Endothelial cell of umbilical vein (primary cell): ENCODE measurements around the gene SAMD7. TPM values are rescaled to one million over a fixed set of nuclear protein-coding genes. Genes with fewer than 3 reads are reported as not detected.

Experiments used
- BruUV-seq: library from RNA; stranded (reverse); fragments of 400-500 nt; replicated peaks from 2 replicates; lab custom pipeline; 2021; lab: Mats Ljungman, UMichigan
- CTCF ChIA-PET: fragments of 300-600, 350-600 bp; sonication (Branson Sonifier 250); formaldehyde crosslinking; loops from one replicate; lab custom pipeline; 2021; ENCODE audit warnings: antibody characterized with exemption, inconsistent platforms; lab: Charles Lee
- POLR2A ChIA-PET: fragments of 300-600, 350-600 bp; sonication (Branson Sonifier 250); formaldehyde crosslinking; loops from one replicate; lab custom pipeline; 2021; ENCODE audit warnings: antibody characterized with exemption, inconsistent platforms; lab: Charles Lee
- DNase-seq: peaks from one replicate; pipeline ENCODE4 v3.0.0-alpha.2; 2011; ENCODE audit warnings: low read depth, low spot score
- FAIRE-seq: peaks from 2 replicates; lab custom pipeline; 2011; peaks lifted over from hg19 to GRCh38; lab: Jason Lieb, UNC
- H2AFZ ChIP-seq: 2 replicates; pipeline ENCODE4 v1.6.0; 2012; ENCODE audit warnings: low read depth, low read length, control low read depth, inconsistent platforms
- H3K27ac ChIP-seq: 2 replicates; pipeline ENCODE4 v1.5.1; 2011; ENCODE audit warnings: low read depth, mild to moderate bottlenecking, control low read depth, low read length, moderate library complexity; ENCODE audit not compliant: insufficient read depth
- H3K27me3 ChIP-seq, 2 experiments: 2 replicates each; pipeline versions ENCODE4 v1.6.0 to v1.6.1; 2011; ENCODE audit warnings: low read length in 2 of 2, mixed read lengths in 1 of 2; ENCODE audit not compliant: control insufficient read depth in 2 of 2, insufficient read depth in 2 of 2
- H3K36me3 ChIP-seq, 2 experiments: 2 replicates in 1 of 2; 3 replicates in 1 of 2; pipeline ENCODE4 v1.5.1; 2011; ENCODE audit warnings: low read length in 2 of 2, mild to moderate bottlenecking in 1 of 2, moderate library complexity in 1 of 2; ENCODE audit not compliant: control insufficient read depth in 2 of 2, insufficient read depth in 2 of 2; ENCODE audit errors: extremely low read depth in 1 of 2
- H3K4me1 ChIP-seq: 3 replicates; pipeline ENCODE4 v1.5.1; 2011; ENCODE audit warnings: mild to moderate bottlenecking, low read length; ENCODE audit not compliant: control insufficient read depth, insufficient read depth; ENCODE audit errors: extremely low read depth
- H3K4me2 ChIP-seq: 2 replicates; pipeline ENCODE4 v1.6.1; 2011; ENCODE audit warnings: low read length, control low read depth, mixed read lengths; ENCODE audit not compliant: insufficient read depth
- H3K4me3 ChIP-seq, 3 experiments: fragments of 200-600 bp in 1 of 3; sonication (generic), shearing (Covaris generic) in 1 of 3; replicated peaks in 1 of 3; 2 replicates each; pipeline ENCODE4 v1.5.1; 2011 to 2016; ENCODE audit warnings: control low read depth in 3 of 3, low read length in 3 of 3, mild to moderate bottlenecking in 2 of 3, inconsistent platforms in 1 of 3, low read depth in 1 of 3, moderate library complexity in 1 of 3; ENCODE audit not compliant: insufficient read depth in 1 of 3
- H3K79me2 ChIP-seq: 2 replicates; pipeline ENCODE4 v1.6.0; 2012; ENCODE audit warnings: low read length, inconsistent platforms; ENCODE audit not compliant: control insufficient read depth, insufficient read depth
- H3K9ac ChIP-seq: replicated peaks from 2 replicates; pipeline ENCODE3; 2011; ENCODE audit warnings: low read length, control low read depth; ENCODE audit not compliant: insufficient read depth; ENCODE audit errors: extremely low read depth
- H3K9me1 ChIP-seq: replicated peaks from 3 replicates; pipeline ENCODE4 v1.6.0; 2011; ENCODE audit warnings: mild to moderate bottlenecking, low read length; ENCODE audit not compliant: control insufficient read depth, insufficient read depth; ENCODE audit errors: extremely low read depth
- H3K9me3 ChIP-seq: replicated peaks from 2 replicates; pipeline ENCODE4 v1.5.1; 2012; ENCODE audit warnings: low read length, inconsistent platforms; ENCODE audit not compliant: control insufficient read depth, insufficient read depth
- H4K20me1 ChIP-seq: replicated peaks from 2 replicates; pipeline ENCODE3; 2011; ENCODE audit warnings: mild to moderate bottlenecking, low read length; ENCODE audit not compliant: control insufficient read depth, insufficient read depth; ENCODE audit errors: extremely low read depth
- CTCF ChIP-seq, 2 donors: IDR thresholded peaks; 1 replicate in 1 of 2; 2 replicates in 1 of 2; pipeline ENCODE4 v1.5.1; 2011; ENCODE audit warnings: low read length in 2 of 2, mild to moderate bottlenecking in 2 of 2, moderate library complexity in 2 of 2, control low read depth in 1 of 2, inconsistent platforms in 1 of 2, low read depth in 1 of 2; ENCODE audit not compliant: insufficient read depth in 1 of 2; ENCODE audit errors: extremely low read depth in 1 of 2
- EZH2 ChIP-seq: IDR thresholded peaks from 2 replicates; pipeline ENCODE4 v1.6.1; 2012; ENCODE audit warnings: borderline replicate concordance, low read depth, mild to moderate bottlenecking, moderate library complexity, low read length, inconsistent platforms; ENCODE audit not compliant: severe bottlenecking
- FOS ChIP-seq: IDR thresholded peaks from 2 replicates; pipeline ENCODE4 v1.6.1; 2011; ENCODE audit warnings: mild to moderate bottlenecking, low read length, moderate library complexity, borderline replicate concordance; ENCODE audit not compliant: insufficient read depth
- GATA2 ChIP-seq: IDR thresholded peaks from 2 replicates; pipeline ENCODE4 v1.7.0; 2011; ENCODE audit warnings: low read depth, mild to moderate bottlenecking, moderate library complexity, mixed read lengths, low read length; ENCODE audit not compliant: insufficient read length, insufficient read depth
- JUN ChIP-seq: IDR thresholded peaks from 2 replicates; pipeline ENCODE4 v1.6.1; 2011; ENCODE audit warnings: borderline replicate concordance, low read depth; ENCODE audit not compliant: insufficient read length, insufficient read depth
- MAX ChIP-seq: IDR thresholded peaks from 2 replicates; pipeline ENCODE4 v1.6.1; 2011; ENCODE audit not compliant: insufficient read depth, insufficient read length
- MYC ChIP-seq: IDR thresholded peaks from one replicate; pipeline ENCODE4 v1.6.1; 2011; ENCODE audit warnings: mild to moderate bottlenecking, low read depth, low read length
- POLR2A ChIP-seq: IDR thresholded peaks from 2 replicates; pipeline ENCODE4 v1.6.1; 2012; ENCODE audit warnings: low read depth, mild to moderate bottlenecking, control low read depth, low read length
- POLR2AphosphoS5 ChIP-seq: IDR thresholded peaks from 2 replicates; pipeline ENCODE4 v1.6.1; 2012; ENCODE audit warnings: low read depth, mild to moderate bottlenecking, control low read depth, low read length, moderate library complexity; ENCODE audit not compliant: insufficient read depth
- dilution Hi-C: fragments of 300-500 bp; cut with MboI; formaldehyde crosslinking; loops from one replicate; pipeline ENCODE4 v1.15.0; 2019; ENCODE audit warnings: low sequenced_read_pairs; ENCODE audit not compliant: extremely low pct_ligation_motif_present
- intact Hi-C: fragments of 100-400 bp; cut with micrococcal nuclease; formaldehyde crosslinking; loops from one replicate; pipeline ENCODE4 v1.10.0; 2022
- polyA plus RNA-seq, 4 experiments: library from polyadenylated mRNA; depleted of rRNA in 3 of 4; stranded (reverse) in 3 of 4; unstranded in 1 of 4; fragments of >200 nt; gene quantifications; 2 replicates each; pipeline versions ENCODE4 v1.2.1 to v1.2.3, GENCODE V29; 2011 to 2012; ENCODE audit warnings: missing spikeins in 1 of 4
- total RNA-seq: library from RNA; stranded (reverse); gene quantifications from 2 replicates; pipeline ENCODE4 v1.2.3, GENCODE V29; 2021

The SAMD7 gene
- total and polyA plus RNA-seq, 2 donors (not counting 3 experiments of a cell fraction or from before 2014, with no cell fraction given): not detected

GRCh38 chr3:169895072-169895471 is 16.3 kb upstream of the SAMD7 start:
- no peaks in the 10 kb centered on the region for H4K20me1 ChIP-seq
- intact Hi-C loops: no loop called here
- CTCF ChIA-PET: no interaction called here
- POLR2A ChIA-PET: no interaction called here
- no peak overlapping the region for H2AFZ ChIP-seq
- no peaks in the 10 kb centered on the region for H3K9me3 ChIP-seq
- DNase-seq (no peak), FAIRE-seq (no peak)
- H3K36me3 ChIP-seq: no peaks in the 10 kb centered on the region
- no peak overlapping the region for H3K9ac ChIP-seq
- H3K4me3 ChIP-seq: no peak overlapping the region
- no peaks in the 10 kb centered on the region for H3K9me1 ChIP-seq
- no peak overlapping the region for H3K4me2 ChIP-seq
- H3K4me1 ChIP-seq: no peaks in the 10 kb centered on the region
- dilution Hi-C loops: no loop called here
- no peak for TF ChIP-seq MYC
- no peak for TF ChIP-seq POLR2AphosphoS5
- TF ChIP-seq CTCF (IDR thresholded peaks at IDR 0.05; ENCODE audit: extremely low read depth in 1 of 2, insufficient read depth in 1 of 2, low read depth in 1 of 2, low read length in 2 of 2): no peak
- TF ChIP-seq JUN: no peak
- TF ChIP-seq GATA2: no peak
- TF ChIP-seq EZH2: no peak
- no peak for TF ChIP-seq FOS
- TF ChIP-seq POLR2A: no peak
- TF ChIP-seq MAX: no peak
- H3K79me2 ChIP-seq: no peaks in the 10 kb centered on the region
- BruUV-seq: no TSS peak
- H3K27me3 ChIP-seq: peaks cover 0 to 2% of the 10 kb centered on the region in 2 experiments
- H3K27ac ChIP-seq: no peak overlapping the region
